ENCODE data around the gene MCEMP1. TPM values are rescaled to one million over a fixed set of nuclear protein-coding genes. Genes with fewer than 3 reads are reported as not detected.
A peak's percentile ranks its signal among the peaks of the same experiment; 100 is the strongest.

MCEMP1 gene
- total and polyA plus RNA-seq, 7 experiments from 2014 or later: 1.2 to 12.3 TPM; not detected in 5

DNA sequence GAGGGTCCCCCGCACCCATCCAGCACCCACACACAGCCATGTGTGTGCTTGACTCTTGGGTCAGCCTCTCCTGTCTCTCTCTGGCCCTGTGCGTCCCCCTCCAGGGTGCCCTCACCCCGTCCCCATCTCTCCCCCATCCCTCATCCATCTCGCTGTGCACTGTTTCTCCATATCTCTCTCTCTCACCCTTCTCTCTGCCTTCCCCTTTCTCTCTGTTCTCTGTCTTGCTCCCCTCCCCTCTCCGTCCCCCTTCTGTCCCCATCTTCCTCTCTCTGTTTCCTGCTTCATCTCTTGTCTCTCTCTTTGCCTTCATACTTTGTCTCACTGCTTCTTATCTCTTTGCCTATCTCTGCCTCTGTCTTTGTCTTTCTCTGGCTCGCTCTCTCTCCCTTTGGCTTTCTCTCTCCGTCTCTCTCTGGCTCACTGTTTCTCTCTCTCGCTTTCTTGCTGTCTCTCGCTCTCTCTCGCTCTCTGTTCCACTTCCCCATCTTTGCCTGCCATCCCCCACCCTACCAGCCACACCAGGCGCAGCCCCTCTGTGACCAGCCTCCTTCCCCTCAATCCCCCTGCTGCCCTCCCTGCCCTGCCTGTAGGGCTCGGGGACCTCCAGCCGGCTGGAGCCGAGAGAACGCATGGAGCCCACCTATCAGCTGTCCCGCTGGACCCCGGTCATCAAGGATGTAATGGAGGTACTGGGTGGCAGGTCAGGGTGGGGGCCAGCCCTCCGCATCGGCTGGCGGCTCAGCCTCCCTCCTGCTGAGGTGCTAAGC is 31.0 kb upstream of the MCEMP1 start:
- peak overlapping the region in 5 of 9 donors; percentile 14 to 74 (median 48) for H3K27ac Mint-ChIP-seq
- no peaks in the 10 kb centered on the region for H3K27me3 ChIP-seq (ENCODE audit: control insufficient read depth in 2 of 2, insufficient read depth in 2 of 2, low read length in 2 of 2)
- no peaks in the 10 kb centered on the region for H3K9me3 Mint-ChIP-seq
- no peak overlapping the region for H3K4me3 ChIP-seq (ENCODE audit: low read length)
- POLR2A ChIA-PET: interaction anchor here (0.9 kb wide), 1 partner anchor 10 kb away, joined by 3 read pairs; no protein-coding TSS in a partner anchor
- no peaks in the 10 kb centered on the region for H3K9me3 ChIP-seq (ENCODE audit: control insufficient read depth in 2 of 3, low read length in 3 of 3)
- intact Hi-C loops (cut with micrococcal nuclease): no loop called here
- ATAC-seq (peak; percentile 4), DNase-seq (peak in 1 of 9 donors; percentile 7)
- no peak overlapping the region for H3K27ac ChIP-seq (ENCODE audit: low read depth, low read length)
- peaks cover 0 to 12% (median 5%) of the 10 kb centered on the region in 5 donors for H3K36me3 Mint-ChIP-seq
- H3K36me3 ChIP-seq (ENCODE audit: control insufficient read depth in 2 of 3, insufficient read depth in 3 of 3, low read length in 3 of 3): peaks cover 0 to 54% (median 3%) of the 10 kb centered on the region in 3 experiments
- H3K4me1 Mint-ChIP-seq: peaks cover 0 to 11% (median 0%) of the 10 kb centered on the region in 7 donors
- peaks cover 0 to 3% (median 0%) of the 10 kb centered on the region in 5 donors for H3K27me3 Mint-ChIP-seq
- H3K4me3 Mint-ChIP-seq: no peak overlapping the region
- H3K4me1 ChIP-seq (ENCODE audit: control insufficient read depth in 2 of 2, insufficient read depth in 2 of 2, low read length in 2 of 2): no peaks in the 10 kb centered on the region
- CTCF ChIA-PET: no interaction called here

DNA sequence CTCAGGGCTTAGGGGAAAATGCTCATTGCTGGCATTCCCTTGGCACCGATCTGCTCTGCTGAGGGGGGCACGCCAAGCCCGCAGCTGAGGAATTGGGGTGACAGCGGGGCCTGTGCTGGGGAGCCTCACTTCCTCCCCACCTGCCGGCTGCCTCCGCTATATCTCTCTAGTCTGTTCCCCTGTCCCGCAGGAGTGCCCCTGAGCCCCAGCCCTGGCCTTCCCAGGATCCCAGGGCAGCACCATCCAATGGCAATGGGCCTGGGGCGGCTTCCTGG is 30.5 kb upstream of the MCEMP1 start:
- Histone ChIP-seq H3K4me1 (ENCODE audit: control insufficient read depth in 2 of 2, insufficient read depth in 2 of 2, low read length in 2 of 2) (no peaks in the 10 kb centered on the region), H3K27ac (ENCODE audit: low read depth, low read length) (no peak overlapping the region), H3K36me3 (ENCODE audit: control insufficient read depth in 2 of 3, insufficient read depth in 3 of 3, low read length in 3 of 3) (peaks cover 0 to 48% (median 3%) of the 10 kb centered on the region in 3 experiments), H3K9me3 (ENCODE audit: control insufficient read depth in 2 of 3, low read length in 3 of 3) (no peaks in the 10 kb centered on the region), H3K4me3 (ENCODE audit: low read length) (no peak overlapping the region), H3K27me3 (ENCODE audit: control insufficient read depth in 2 of 2, insufficient read depth in 2 of 2, low read length in 2 of 2) (no peaks in the 10 kb centered on the region)
- Mint-ChIP-seq H3K27ac (no peak overlapping the region), H3K9me3 (no peaks in the 10 kb centered on the region), H3K4me1 (peaks cover 0 to 11% (median 0%) of the 10 kb centered on the region in 7 donors), H3K4me3 (no peak overlapping the region), H3K36me3 (peaks cover 0 to 12% (median 5%) of the 10 kb centered on the region in 5 donors), H3K27me3 (peaks cover 0 to 3% (median 0%) of the 10 kb centered on the region in 5 donors)
- intact Hi-C loops (cut with micrococcal nuclease): no loop called here
- POLR2A ChIA-PET: no interaction called here
- DNase-seq (peak in 1 of 9 donors; percentile 6), ATAC-seq (no peak)
- CTCF ChIA-PET: no interaction called here

DNA sequence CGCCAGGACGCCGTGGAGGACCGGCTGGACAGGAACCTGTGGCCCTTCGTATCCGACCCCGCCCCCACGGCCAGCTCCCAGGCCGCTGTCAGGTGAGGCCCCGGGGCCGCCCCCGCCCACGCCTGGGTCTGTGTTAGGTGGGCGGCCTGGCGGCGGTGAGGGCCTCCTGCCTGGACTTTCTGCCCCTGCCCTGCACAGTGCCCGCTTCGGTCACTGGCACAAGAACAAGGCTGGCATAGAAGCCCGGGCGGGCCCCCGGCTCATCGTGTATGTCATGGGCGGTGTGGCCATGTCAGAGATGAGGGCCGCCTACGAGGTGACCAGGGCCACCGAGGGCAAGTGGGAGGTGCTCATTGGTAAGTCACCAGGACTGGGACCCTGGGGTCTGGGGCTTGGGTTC is 29.7 kb upstream of the MCEMP1 start:
- H3K4me3 Mint-ChIP-seq: no peak overlapping the region
- ATAC-seq: no peak
- Histone ChIP-seq H3K36me3 (ENCODE audit: control insufficient read depth in 2 of 3, insufficient read depth in 3 of 3, low read length in 3 of 3) (peaks cover 0 to 44% (median 3%) of the 10 kb centered on the region in 3 experiments), H3K27ac (ENCODE audit: low read depth, low read length) (no peak overlapping the region), H3K4me3 (ENCODE audit: low read length) (no peak overlapping the region), H3K27me3 (ENCODE audit: control insufficient read depth in 2 of 2, insufficient read depth in 2 of 2, low read length in 2 of 2) (no peaks in the 10 kb centered on the region), H3K9me3 (ENCODE audit: control insufficient read depth in 2 of 3, low read length in 3 of 3) (no peaks in the 10 kb centered on the region), H3K4me1 (ENCODE audit: control insufficient read depth in 2 of 2, insufficient read depth in 2 of 2, low read length in 2 of 2) (peaks cover 0 to 2% of the 10 kb centered on the region in 2 donors)
- intact Hi-C loops (cut with micrococcal nuclease): no loop called here
- DNase-seq: peak in 1 of 9 donors; percentile 10
- no peak overlapping the region for H3K27ac Mint-ChIP-seq
- POLR2A ChIA-PET: no interaction called here
- H3K4me1 Mint-ChIP-seq: peaks cover 1 to 11% (median 4%) of the 10 kb centered on the region in 7 donors
- H3K27me3 Mint-ChIP-seq: peaks cover 0 to 6% (median 0%) of the 10 kb centered on the region in 5 donors
- H3K9me3 Mint-ChIP-seq: no peaks in the 10 kb centered on the region
- CTCF ChIA-PET: no interaction called here
- peaks cover 0 to 12% (median 5%) of the 10 kb centered on the region in 5 donors for H3K36me3 Mint-ChIP-seq

DNA sequence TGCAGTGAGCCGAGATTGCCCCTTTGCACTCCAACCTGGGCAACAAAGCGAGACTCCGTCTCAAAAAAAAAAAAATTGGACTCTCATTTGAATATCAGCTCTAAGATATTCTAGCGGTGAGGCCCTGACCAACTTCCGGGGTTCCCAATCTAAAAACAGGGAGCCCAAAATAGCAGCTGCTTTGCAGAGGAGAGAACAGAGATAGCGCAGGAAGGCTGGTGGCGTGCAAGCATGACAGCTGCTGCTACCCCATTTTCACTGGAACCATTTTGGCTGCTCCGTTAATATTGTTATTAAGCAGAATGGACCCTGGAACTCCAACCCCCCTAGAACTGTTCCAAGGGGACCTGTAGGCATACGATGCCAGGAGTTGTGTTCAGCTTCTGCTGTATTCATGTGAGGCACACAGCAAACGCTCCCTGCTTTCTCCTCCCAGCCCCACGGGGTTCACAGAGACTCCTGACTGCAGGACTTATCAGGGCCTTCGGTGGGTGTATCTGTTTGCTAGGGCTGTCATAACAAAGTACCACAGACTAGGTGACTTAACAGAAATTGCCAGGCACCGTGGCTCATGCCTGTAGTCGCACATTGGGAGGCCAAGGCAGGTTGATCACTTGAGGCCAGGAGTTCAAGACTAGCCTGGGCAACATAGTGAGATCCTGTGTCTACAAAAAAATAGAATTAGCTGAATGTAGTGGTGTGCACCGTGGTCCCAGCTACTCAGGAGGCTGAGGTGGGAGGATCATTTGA is 28.4 kb upstream of the MCEMP1 start:
- no peak overlapping the region for H3K27ac Mint-ChIP-seq
- Histone ChIP-seq H3K27ac (ENCODE audit: low read depth, low read length) (no peak overlapping the region), H3K4me3 (ENCODE audit: low read length) (no peak overlapping the region), H3K36me3 (ENCODE audit: control insufficient read depth in 2 of 3, insufficient read depth in 3 of 3, low read length in 3 of 3) (peaks cover 0 to 35% (median 3%) of the 10 kb centered on the region in 3 experiments), H3K9me3 (ENCODE audit: control insufficient read depth in 2 of 3, low read length in 3 of 3) (no peaks in the 10 kb centered on the region), H3K27me3 (ENCODE audit: control insufficient read depth in 2 of 2, insufficient read depth in 2 of 2, low read length in 2 of 2) (no peaks in the 10 kb centered on the region), H3K4me1 (ENCODE audit: control insufficient read depth in 2 of 2, insufficient read depth in 2 of 2, low read length in 2 of 2) (peaks cover 0 to 5% of the 10 kb centered on the region in 2 donors)
- peaks cover 5 to 15% (median 11%) of the 10 kb centered on the region in 7 donors for H3K4me1 Mint-ChIP-seq
- peak in 1 of 9 donors; percentile 6 for DNase-seq
- ChIA-PET CTCF (interaction anchor here (0.5 to 0.6 kb wide), 2 partner anchors 12 to 1126 kb away, joined by 4 to 5 read pairs; no protein-coding TSS in a partner anchor), POLR2A (interaction anchor here (0.7 to 2.0 kb wide), 4 partner anchors 10 to 159 kb away, joined by 3 to 8 read pairs (median 4); partner anchors contain the start of genes PET100, STXBP2 and XAB2)
- H3K27me3 Mint-ChIP-seq: peaks cover 0 to 6% (median 0%) of the 10 kb centered on the region in 5 donors
- peaks cover 0 to 12% (median 5%) of the 10 kb centered on the region in 5 donors for H3K36me3 Mint-ChIP-seq
- ATAC-seq: no peak
- H3K9me3 Mint-ChIP-seq: no peaks in the 10 kb centered on the region
- no peak overlapping the region for H3K4me3 Mint-ChIP-seq
- intact Hi-C loops (cut with micrococcal nuclease): no loop called here

DNA sequence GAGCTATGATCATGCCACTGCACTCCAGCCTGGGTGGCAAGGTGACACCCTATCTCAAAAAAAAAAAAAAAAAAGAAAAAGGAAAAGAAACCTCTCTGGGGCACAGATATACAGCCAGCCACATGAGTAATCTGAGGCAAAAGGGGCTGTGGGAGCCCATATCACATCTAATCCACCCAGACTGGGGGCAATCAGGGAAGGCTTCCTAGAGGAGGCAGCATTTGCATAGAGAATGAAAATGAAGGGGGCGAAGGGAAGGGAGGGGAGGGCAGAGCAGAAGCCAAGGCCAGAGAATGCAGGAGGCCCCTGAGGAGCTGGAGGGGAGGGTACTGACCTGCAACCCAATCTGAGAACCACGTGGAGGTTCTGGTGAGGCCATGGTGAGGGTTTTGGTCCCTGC is 26.7 kb upstream of the MCEMP1 start:
- ChIA-PET POLR2A (no interaction called here), CTCF (interaction anchor here (3.2 kb wide), 1 partner anchor 31 kb away, joined by 12 read pairs; the partner anchor contains the start of gene TRAPPC5)
- H3K36me3 Mint-ChIP-seq: peaks cover 0 to 9% (median 4%) of the 10 kb centered on the region in 5 donors
- H3K9me3 Mint-ChIP-seq: no peaks in the 10 kb centered on the region
- Histone ChIP-seq H3K27ac (ENCODE audit: low read depth, low read length) (no peak overlapping the region), H3K4me3 (ENCODE audit: low read length) (no peak overlapping the region), H3K4me1 (ENCODE audit: control insufficient read depth in 2 of 2, insufficient read depth in 2 of 2, low read length in 2 of 2) (peaks cover 0 to 5% of the 10 kb centered on the region in 2 donors), H3K9me3 (ENCODE audit: control insufficient read depth in 2 of 3, low read length in 3 of 3) (no peaks in the 10 kb centered on the region), H3K36me3 (ENCODE audit: control insufficient read depth in 2 of 3, insufficient read depth in 3 of 3, low read length in 3 of 3) (peaks cover 0 to 24% (median 0%) of the 10 kb centered on the region in 3 experiments), H3K27me3 (ENCODE audit: control insufficient read depth in 2 of 2, insufficient read depth in 2 of 2, low read length in 2 of 2) (no peaks in the 10 kb centered on the region)
- intact Hi-C loops (cut with micrococcal nuclease): no loop called here
- no peak overlapping the region for H3K4me3 Mint-ChIP-seq
- H3K4me1 Mint-ChIP-seq: peaks cover 5 to 15% (median 11%) of the 10 kb centered on the region in 7 donors
- peaks cover 0 to 6% (median 0%) of the 10 kb centered on the region in 5 donors for H3K27me3 Mint-ChIP-seq
- no peak for ATAC-seq
- DNase-seq: no peak
- no peak overlapping the region for H3K27ac Mint-ChIP-seq

DNA sequence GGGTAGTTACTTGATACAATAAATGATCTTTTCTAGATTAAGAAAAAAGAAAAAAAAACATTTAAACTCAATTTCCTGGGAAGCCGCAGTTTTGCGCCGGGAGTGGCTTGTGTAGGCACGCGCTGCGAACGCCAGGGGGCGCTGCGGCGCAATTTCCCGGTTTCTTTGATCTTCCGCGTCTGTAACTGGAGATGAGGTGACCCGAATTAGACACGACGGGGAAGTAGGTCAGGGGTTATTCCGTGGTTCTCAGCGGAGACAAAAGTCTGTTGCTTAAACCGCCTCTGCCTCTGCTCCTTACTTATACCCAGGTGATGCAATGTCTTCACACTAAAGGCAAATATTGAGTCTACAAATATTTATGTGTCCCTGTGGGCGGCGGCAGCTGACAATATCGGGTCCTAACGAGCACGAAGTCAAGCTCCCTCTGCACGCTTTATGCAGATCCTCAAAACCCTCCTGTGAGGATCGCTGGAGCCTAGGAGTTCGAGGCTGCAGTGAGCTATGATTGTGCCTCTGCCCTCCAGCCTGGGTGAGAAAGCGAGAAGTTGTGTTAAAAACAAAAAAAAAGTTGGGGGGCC is 24.7 kb upstream of the MCEMP1 start:
- Mint-ChIP-seq H3K4me1 (peaks cover 5 to 15% (median 11%) of the 10 kb centered on the region in 7 donors), H3K4me3 (peak overlapping the region; percentile 60 to 86 (median 81)), H3K36me3 (peaks cover 0 to 4% (median 0%) of the 10 kb centered on the region in 5 donors), H3K27ac (peak overlapping the region in 6 of 9 donors; percentile 55 to 85 (median 75)), H3K9me3 (no peaks in the 10 kb centered on the region), H3K27me3 (peaks cover 0 to 6% (median 0%) of the 10 kb centered on the region in 5 donors)
- ATAC-seq (peak; percentile 91), DNase-seq (peak; percentile 77 to 91 (median 85))
- Histone ChIP-seq H3K36me3 (ENCODE audit: control insufficient read depth in 2 of 3, insufficient read depth in 3 of 3, low read length in 3 of 3) (peaks cover 0 to 4% (median 0%) of the 10 kb centered on the region in 3 experiments), H3K9me3 (ENCODE audit: control insufficient read depth in 2 of 3, low read length in 3 of 3) (no peaks in the 10 kb centered on the region), H3K27ac (ENCODE audit: low read depth, low read length) (peak overlapping the region; percentile 37), H3K4me1 (ENCODE audit: control insufficient read depth in 2 of 2, insufficient read depth in 2 of 2, low read length in 2 of 2) (peaks cover 0 to 7% of the 10 kb centered on the region in 2 donors), H3K27me3 (ENCODE audit: control insufficient read depth in 2 of 2, insufficient read depth in 2 of 2, low read length in 2 of 2) (no peaks in the 10 kb centered on the region), H3K4me3 (ENCODE audit: low read length) (peak overlapping the region; percentile 49)
- ChIA-PET POLR2A (interaction anchor here (1.0 kb wide), 3 partner anchors 14 to 148 kb away, joined by 3 to 4 read pairs (median 3); no protein-coding TSS in a partner anchor), CTCF (interaction anchor here (0.9 to 3.2 kb wide), 3 partner anchors 17 to 148 kb away, joined by 4 to 12 read pairs (median 5); partner anchors contain the start of gene TRAPPC5)
- intact Hi-C loops (cut with micrococcal nuclease): loop anchor here (1.0 kb wide), 4 partner anchors 27 to 147 kb away; partner anchors contain the start of gene TRAPPC5 (in 1 of the 2)
